Stimulated activated CD8-positive, alpha-beta memory T cell treated with anti-CD3 and anti-CD28 coated beads, Interleukin-4, amount 100 ng/mL, for 24 hours (primary cell): ENCODE measurements around the gene P2RX3.
"Not testable (repeated sequence)": the region's sequence is repeated elsewhere in the genome, so short reads cannot be mapped to it uniquely, and the experiment has no call there.

Experiments used
- DNase-seq: peaks from one replicate; pipeline ENCODE4 v3.0.0-alpha.2; 2020; ENCODE audit warnings: low read depth

The P2RX3 gene

DNA sequence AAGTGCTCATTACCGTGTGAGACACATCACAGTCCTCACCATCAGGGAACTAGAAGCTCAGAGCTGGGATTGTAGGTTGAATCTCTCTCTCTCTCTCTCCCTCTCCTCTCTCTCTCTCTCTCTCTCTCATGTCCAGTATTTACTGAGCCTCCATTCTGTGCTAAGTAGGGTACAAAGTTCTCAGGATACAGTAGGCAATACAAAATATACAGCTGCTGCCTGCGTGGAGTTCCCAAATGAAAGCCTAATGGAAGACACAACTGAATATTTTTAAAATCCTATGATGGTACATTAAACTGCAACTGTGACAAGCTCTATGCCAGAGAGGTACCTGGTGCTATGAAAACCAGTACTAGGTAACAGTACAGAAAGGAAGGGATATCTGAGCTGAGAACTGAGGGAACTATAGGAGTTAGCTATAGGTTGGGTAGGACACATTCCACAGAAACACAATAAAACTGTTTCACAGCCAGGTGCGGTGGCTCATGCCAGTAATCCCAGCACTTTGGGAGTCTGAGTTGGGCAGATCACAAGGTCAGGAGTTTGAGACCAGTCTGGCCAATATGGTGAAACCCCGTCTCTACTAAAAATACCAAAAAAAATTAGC, 61.9 kb downstream of the P2RX3 start:
- DNase-seq: no peak

DNA sequence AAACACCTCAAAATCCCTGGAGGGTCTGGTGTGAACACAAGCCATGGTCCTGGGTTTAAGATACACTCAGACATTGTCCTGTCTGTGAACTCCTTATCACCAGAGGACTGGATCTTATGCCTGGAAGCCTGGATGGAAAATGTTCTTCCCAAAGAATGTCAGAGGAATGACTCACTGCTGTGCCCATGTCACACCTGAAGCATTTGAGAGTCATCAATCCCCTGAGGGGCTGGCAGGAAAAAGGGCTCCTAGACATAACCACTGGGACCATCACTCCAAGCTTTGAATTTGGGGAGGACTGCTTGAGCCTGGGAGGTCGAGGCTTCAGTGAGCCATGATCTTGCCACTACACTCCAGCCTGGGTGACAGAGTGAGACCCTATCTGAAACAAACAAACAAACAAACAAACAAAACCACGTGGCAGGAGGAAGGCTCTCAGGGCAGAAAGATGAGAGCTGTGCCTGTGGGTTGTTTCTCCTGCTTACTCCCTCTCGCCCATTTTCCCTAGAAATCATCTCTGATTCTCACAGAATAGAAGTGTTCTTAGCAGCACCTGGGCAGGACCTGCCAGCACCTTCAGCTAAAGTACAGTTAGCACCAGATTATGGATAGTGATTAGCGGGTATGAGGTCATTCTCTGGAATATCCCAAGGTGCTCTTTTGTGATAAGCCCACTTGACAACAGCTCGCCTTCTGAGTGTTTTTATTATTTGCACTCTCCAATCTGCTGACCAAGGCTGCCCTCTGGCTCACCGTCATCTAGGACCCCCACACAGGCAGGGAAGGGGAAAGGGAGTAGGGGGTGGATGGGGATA, 64.2 kb downstream of the P2RX3 start:
- DNase-seq: no peak

- not testable (repeated sequence) for DNase-seq
Observed at GRCh38 chr11:57403003-57403801, 65.0 kb downstream of the P2RX3 start.

DNA sequence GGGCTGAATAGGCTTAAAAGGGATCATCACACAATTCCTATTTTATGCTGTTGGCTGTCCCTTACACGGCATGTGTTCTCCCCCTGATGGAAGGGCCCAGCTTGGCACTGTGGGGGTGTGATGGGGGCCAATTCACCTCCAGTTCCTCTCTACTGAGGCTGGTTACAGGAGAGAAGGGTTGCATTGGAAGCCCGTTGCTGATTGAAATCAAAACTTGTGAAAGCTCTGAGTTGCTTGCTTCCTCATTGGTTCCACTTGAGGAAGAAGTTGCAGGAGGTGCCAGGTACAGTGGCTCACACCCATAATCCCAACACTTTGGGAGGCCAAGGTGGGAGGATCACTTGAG, 65.6 kb downstream of the P2RX3 start:
- no peak for DNase-seq

DNA sequence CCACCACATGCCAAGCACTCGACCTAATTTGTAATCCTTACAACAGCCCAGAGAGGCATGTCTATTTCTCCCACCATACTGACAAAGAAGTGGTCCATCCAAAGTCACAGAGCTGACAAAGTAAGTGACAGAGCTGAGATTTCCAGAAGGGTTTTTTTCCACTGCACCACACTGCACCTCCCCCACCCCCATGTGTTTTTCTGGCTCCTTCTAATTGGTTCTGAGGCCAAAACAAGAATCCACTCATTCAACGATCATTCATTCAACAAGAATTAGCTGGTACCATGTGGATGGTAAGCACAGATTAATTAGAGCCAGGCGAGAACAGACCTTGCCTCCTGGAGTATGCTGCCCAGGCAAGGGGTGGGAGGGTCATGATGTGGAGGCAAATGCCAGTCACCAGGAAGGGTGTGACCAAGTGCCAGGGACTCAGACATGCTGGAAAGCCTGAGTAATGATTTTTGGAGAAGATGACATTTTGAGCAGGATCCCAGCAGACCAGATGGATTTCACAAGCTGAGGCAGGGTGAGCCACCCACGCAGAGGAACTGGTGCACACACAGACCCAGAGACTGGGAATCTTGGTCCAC, 67.2 kb downstream of the P2RX3 start:
- DNase-seq: no peak

GRCh38 chr11:57406337-57406904, 68.3 kb downstream of the P2RX3 start:
- no peak for DNase-seq

GRCh38 chr11:57407010-57407920, 69.1 kb downstream of the P2RX3 start:
- no peak for DNase-seq

- no peak for DNase-seq
Observed at GRCh38 chr11:57407941-57408475, 69.9 kb downstream of the P2RX3 start.

- no peak for DNase-seq
Observed at GRCh38 chr11:57408771-57409170, 70.6 kb downstream of the P2RX3 start.

DNA sequence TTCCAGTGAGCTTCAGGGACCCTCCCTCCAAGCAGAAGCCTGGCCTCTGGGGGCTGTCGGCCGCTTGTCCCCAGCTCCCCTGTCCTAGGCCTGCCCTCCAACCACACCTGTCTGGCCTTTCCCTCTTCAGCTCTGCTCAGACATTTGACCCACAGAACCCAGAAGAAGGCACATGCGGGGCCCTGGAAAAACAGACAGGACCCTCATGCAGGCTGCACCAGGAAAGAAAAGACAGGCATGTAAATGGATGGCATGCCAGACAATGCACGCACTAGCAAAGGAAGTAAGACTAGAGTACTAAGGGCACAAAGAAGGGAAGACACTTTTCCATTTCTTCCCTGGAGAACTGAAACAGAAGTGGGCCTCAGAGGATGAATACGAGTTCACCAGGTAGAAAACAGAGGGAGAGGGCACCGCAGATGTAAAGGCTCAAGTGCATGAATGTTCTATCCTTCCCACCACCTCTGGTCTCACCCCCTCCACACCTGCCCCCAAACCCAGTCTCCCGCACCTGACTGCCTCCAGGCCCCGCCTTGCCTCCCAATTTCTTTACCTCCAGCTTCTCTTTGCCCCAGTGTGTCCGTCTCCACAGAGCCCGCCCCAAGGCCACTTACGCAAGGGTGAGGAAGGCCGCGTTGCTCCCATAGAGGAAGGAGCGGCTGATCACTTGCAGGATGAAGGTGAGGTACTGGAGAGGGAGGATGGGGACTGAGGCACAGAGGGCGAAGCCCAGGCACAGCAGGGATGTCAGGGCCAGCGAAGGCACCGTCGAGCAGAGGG, 71.4 kb downstream of the P2RX3 start:
- DNase-seq: no peak

- DNase-seq: no peak
Observed at GRCh38 chr11:57410287-57410686, 72.1 kb downstream of the P2RX3 start.

DNA sequence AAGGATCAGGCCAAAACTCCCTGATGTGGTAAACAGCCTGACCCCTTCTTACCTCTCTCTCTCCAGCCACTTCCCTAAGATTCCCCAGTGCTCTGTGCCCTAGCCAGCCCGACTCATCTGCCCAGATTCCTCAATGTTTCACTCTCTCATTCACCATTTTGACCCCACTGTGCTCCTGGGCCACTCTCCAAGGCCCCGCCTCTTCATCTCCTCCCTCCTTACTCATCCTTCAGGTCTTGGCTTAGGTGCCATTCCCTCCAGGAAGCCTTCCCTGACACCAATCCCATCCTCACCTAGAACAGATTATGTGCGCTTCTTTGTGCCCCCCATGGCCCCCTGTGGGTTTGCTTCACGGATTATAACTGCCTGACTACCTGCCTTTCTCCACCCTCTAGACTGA, 75.5 kb downstream of the P2RX3 start:
- DNase-seq: no peak

GRCh38 chr11:57414612-57415212, 76.6 kb downstream of the P2RX3 start:
- DNase-seq: no peak

DNA sequence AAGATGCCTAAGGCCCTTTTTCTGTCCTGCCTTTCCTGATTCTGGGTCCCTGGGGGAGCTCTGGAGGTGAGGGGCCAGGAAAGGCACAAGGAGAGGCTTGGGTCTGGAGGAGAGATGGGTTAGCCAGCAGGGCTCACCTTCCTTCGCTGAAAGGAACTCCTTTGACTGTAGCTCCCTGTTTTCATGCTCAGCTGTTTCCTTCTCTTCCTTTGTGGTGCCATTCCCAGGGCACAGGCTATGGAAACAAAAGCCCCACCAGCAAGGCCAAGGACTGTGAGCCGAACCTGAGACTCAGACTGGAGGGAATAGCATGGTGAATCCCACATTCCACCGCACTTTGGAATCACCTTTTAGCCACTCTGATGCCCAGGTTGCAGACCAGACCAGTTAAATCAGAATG, 78.3 kb downstream of the P2RX3 start:
- DNase-seq: no peak

GRCh38 chr11:57417056-57417455, 78.9 kb downstream of the P2RX3 start:
- DNase-seq: no peak

- no peak for DNase-seq
Observed at GRCh38 chr11:57418131-57418530, 80.0 kb downstream of the P2RX3 start.

DNA sequence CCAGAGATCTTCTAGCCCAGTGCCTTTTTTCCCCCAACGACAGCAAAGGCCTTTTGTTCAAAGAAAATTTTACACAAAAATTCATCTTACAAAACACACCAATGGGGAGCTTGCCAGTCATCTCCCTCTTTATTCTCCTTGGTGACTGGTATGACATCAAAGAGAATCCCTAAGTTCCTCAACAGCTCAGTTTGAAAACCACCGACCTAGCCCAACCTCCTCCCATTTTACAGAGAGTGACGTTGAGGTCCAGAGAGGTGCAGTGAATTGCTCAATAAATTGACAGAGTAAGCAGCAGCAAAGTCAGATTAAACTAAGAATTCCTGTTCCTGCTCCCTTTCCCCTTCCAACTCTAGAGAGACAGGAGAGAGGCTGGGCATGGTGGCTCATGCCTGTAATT, 81.0 kb downstream of the P2RX3 start:
- no peak for DNase-seq

- DNase-seq: no peak
Observed at GRCh38 chr11:57421066-57421465, 82.9 kb downstream of the P2RX3 start.

- DNase-seq: no peak
Observed at GRCh38 chr11:57421805-57422204, 83.7 kb downstream of the P2RX3 start.
